Testis (tissue), 2 donors: ENCODE data around the gene MROH2B.

Experiments
- CTCF ChIP-seq, 3 experiments: fragments of 450-650 bp in 2 of 3; fragments of 200-600 bp in 1 of 3; sonication (generic) in 1 of 3; IDR thresholded peaks; one replicate each; pipeline ENCODE4 v1.5.1; 2016 to 2019; ENCODE audit warnings: antibody characterized with exemption in 3 of 3, mild to moderate bottlenecking in 2 of 3, moderate library complexity in 1 of 3
- POLR2A ChIP-seq: fragments of 450-650 bp; IDR thresholded peaks from one replicate; pipeline ENCODE4 v1.6.1; 2017; ENCODE audit warnings: antibody characterized with exemption, mild to moderate bottlenecking, moderate library complexity

GRCh38 chr5:41071242-41071641, at the start of gene MROH2B:
- TF ChIP-seq POLR2A, result no peak
- TF ChIP-seq CTCF (IDR thresholded peaks at IDR 0.05), result no peak
